HG02870 (cell line): ENCODE data around the gene ROBO1.
"Not testable (repeated sequence)": the region's sequence is repeated elsewhere in the genome, so short reads cannot be mapped to it uniquely, and the experiment has no call there.

ENCODE experiments used
- ATAC-seq: cut with Tn5 transposase; IDR thresholded peaks from one replicate; pipeline ENCODE4 v1.9.1; 2021; ENCODE audit warnings: mild to moderate bottlenecking, moderate library complexity; ENCODE audit not compliant: unreplicated experiment

ROBO1 gene

DNA sequence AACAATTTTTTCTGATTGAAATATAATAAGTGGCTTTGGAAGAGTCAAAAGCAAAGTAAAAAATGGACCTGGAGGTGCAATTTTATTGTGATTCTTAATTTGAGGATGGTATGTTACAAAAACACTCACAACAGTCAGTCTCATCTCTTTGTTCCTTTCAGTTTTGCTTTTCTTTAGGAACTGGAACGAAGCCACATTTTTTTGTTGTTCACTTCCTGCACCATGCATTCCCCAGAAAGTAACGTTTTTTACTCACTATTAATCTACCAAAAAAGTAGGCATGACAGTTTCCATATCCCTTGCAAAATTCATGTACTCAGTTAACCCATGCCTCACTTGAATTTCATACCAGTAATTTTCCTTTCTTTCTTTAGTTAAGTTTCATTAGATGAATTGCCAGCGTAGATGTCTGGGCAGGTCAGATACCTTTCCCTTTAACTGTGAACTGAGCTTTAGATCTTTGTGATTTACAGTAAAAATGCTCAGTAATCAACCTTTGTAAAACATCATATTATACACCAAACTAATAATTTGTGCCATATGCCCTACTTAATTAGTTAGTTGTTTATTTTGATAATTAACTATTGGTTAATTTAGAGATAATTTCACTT lies 384.3 kb downstream of the ROBO1 start:
- no peak for ATAC-seq

DNA sequence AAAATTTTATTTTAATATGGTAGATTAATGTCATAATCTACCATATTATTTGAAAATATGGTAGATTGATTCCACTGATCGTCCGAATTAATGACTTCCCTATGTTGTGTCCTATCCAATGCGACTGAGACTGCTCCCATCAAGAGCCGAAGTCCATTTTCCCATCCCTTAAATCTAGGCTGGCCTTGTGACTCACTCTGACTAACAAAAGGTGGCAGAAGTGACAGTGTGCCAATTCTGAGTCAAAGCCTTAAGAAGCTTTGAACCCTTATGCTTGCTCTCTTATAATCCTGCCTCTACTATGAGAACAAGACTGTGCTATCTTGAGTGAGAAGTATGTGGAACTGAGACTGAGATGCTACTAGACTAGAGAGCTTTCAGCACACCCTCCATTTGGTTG lies 387.2 kb downstream of the ROBO1 start:
- ATAC-seq: no peak

DNA sequence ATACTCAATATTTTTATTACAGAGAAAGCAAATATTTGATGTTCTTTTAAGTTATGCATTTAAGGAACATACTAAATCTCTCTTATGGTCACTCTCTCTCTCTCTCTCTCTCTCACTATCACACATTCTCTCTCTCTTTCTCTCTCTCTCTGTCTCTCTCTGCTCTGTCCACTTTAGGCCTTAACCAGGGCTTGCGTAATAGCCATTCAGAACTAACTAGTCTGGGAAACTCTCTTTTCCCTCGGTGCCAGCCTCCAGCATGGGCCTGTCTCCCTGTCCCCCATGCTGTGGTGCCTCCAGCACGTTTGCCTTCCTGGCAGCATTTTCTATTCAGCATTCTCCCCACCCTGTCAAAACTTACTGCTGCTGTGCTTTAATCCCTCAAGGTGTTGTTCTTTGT lies 389.7 kb downstream of the ROBO1 start:
- ATAC-seq: no peak

DNA sequence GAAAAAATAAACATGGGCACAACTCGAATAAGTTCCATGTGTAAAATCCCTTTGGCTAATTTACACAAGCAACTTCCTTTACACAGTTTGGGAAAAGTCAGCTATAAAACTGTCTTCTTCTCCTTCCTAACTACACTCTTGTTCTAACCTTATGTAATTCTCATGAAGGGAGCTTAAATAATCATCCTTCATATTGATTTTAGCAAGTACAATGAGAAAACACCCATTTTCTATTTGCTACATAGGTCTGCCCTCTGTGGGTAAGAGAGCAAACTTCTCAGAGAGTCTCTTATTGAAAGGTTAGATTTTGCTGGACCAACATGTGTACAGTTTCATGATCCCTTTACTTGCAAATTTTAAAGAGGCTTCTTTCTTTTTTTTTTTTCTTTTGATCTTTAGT lies 398.5 kb downstream of the ROBO1 start:
- ATAC-seq: no peak

DNA sequence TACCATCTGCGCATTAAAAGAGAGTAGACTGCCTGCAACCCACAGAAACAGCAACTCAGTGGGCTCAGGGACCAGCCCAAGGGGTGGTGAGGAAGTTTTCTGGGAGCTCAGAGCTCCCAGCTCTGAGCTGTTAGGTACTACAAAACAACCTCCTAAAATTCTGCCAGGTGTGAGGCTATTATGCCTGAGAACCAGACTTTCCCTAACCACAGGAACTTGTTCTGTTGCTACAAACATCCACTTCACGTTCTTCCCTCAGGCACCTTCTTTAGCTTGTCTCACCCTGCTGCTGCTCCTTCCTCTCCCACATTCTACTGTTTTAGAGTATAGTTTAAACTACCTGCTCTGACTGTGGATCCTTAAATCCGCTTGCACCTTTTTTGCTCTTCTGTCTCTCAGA lies 399.4 kb downstream of the ROBO1 start:
- ATAC-seq: no peak

DNA sequence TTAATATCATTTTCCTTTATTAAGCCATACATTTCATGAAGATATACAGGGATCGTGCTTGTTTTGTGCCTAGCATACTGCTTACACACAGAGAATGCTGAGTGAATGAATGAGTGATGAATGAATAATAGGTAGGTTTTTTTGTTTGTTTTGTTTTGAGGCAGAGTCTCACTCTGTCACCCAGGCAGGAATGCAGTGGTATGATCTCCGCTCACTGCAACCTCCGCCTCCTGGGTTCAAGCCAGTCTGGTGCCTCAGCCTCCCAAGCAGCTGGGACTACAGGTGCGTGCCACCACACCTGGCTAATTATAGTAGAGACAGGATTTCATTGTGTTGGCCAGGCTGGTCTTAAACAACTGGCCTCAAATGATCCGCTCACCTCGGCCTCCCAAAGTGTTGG lies 400.0 kb downstream of the ROBO1 start:
- ATAC-seq: no peak

DNA sequence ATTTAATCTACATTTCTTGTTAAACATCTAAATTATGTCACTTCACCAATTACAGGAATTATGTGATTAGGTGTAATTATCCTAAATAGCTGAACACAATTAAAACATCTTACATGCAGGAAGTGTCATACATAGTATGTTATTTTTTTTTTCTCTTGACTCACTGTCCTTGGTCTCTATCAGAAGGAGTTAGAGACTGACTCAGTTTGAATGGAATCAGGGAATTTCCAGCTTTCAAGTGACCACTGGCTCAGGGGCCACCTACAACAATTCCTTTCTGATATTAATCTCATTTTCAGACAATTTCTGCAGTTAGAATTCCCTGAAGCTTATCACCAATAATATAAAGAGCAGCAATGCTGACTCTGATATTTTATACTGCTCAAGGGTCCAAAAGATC lies 400.7 kb downstream of the ROBO1 start:
- no peak for ATAC-seq

DNA sequence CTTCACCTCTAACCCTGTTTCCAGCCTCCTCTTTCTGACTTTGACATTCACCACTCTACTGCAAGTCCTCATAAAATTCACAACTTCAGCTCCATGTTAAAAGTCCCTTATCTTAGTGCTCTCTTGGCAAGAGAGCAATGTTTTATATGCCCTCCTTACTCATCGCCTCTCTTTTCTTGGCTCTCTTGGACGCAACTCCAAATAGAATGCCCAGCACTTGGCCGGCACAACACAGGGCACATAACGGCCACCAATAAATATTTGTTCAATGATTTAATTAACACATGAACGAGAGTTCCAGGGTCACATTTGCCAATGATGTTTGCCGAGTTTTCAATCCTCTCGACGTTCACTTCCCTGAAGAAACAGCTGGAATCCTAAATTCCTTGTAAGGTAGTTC lies 401.4 kb downstream of the ROBO1 start:
- ATAC-seq: no peak

DNA sequence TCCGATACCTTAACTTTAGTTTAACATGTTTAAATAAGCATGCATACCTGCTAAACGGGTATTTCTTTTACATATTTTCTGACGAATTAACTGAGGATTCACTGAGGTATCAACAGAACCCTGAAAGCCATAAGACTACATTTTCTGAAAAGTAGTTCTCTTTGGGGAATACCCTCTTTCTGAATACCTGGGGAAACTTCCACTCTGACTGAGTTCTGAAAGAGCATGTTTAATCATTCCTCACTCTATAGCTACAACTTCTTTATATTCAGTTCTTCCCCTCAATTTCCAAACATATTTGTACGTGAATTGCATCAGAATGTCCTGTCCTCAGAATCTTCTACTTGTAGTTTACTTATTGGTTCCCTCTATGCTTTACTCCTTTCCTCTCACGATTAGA lies 403.0 kb downstream of the ROBO1 start:
- ATAC-seq: no peak

DNA sequence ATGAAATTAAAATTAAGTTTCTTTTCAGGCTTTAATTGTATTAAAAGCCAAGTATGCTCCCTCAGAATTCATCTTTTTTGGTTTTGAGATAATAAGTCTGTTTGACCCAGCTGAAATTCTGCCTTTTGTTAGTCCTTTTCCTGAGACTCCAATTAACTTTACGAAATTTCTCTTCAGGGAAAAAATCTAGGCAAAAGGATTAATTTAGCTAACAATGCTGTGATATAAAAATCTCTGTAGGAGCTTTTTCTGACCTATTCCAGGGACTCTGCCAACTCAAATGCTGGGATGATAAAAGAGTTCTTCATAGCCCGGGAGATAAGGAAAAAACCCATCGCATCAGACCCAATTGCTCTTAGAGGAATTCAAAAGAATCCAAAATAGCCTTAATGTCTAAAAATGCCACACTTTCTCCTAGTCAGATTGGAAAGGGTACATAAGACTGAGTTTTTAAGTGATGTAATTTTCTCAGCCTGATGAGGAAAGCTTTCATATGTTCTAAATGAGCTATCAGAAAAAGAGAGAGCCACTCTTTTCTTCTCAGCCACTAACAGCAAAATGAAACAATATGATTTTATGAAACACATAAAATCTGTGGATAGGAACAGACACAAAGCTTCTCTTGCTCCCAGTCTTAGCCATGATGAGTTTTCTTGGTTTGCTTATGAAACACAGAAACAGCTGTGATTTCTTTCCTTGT lies 405.1 kb downstream of the ROBO1 start:
- ATAC-seq: no peak

DNA sequence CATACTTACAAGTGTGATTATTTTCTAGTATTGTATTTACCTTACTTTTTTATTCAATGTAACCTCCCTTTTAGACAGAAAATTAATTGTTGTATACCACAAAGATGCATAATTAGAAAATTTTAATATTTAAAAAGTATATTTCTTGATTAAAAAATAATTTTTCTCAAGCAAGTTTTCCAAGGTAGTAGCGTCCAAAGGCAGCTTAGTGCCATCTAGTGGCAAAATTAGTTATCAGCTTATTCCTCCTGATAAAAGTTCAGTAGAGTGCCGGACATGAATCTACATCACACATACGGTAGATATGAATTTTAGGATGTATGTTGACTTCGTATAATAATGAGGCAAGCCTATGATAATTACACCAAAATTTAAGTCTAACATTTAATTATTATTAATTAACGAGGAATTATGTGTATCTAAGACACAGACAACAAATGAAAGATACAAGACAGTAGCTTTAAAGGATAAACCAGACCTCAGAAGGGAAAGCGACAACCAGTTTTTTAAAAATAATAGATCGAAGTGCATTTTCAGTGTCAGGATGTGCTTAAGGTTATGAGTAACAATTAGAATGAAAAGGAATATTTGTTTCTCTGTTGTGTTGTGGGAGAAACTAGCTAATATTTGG lies 405.9 kb downstream of the ROBO1 start:
- peak; percentile 89 for ATAC-seq

DNA sequence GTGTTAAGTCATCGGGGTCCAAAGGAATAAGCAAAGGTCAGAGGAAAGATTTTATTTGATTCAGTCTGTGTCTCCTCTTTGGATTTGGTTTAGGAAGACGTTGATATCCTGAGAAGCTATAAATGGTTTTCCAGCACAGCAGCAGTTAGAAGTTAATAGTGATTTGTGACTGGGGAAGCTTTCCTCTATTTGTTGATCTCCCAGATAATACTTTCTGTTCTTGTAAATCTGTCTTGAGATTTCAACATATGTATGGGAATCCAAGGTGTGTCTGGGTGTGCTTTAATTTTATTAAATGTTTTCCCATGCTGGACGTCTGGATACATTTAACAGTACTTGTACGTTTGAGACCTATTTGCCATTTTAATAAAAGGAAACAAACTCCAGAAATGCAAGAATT lies 409.5 kb downstream of the ROBO1 start:
- ATAC-seq: no peak

DNA sequence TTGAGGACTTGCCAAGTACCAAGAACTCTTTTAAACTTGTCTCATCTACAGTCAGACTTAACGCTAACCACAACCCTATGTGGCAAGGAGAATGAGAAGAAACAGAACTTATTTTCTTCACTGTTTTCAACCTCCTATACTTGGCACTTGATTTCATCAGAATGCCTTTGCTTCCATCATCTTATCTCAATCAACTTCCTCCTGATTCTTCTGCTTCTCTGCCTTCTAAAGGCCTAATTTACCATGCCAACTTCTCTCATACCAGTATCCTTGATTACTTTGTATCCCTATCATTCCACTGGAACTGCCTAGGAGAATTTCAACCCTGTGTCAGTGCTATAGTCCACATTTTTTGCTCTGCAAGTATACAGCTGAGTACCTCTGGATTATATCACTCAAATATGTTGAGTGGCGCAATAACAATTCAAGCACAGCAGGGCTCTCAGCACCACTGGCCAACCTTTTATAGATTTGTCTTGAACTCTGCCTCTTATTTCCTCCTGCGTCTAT lies 413.6 kb downstream of the ROBO1 start:
- ATAC-seq: no peak

DNA sequence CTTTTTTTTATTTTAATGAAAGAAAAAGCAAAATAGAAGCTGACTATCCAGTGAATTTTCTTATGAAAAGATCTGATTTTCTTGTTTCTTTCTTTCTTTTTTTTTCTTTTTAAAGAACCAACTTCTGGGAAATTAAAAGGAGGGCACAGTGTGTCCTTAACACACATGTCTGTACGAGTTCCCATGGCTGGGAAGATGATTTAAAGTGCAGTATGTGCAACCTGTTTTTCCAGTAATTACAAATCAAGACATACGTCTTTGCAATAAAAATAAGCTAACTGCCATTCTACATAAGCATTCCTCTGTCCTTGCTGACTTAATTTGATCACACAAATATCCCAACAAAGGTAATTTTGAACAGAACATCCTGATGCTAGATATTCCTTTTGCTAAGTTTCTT lies 416.1 kb downstream of the ROBO1 start:
- no peak for ATAC-seq

DNA sequence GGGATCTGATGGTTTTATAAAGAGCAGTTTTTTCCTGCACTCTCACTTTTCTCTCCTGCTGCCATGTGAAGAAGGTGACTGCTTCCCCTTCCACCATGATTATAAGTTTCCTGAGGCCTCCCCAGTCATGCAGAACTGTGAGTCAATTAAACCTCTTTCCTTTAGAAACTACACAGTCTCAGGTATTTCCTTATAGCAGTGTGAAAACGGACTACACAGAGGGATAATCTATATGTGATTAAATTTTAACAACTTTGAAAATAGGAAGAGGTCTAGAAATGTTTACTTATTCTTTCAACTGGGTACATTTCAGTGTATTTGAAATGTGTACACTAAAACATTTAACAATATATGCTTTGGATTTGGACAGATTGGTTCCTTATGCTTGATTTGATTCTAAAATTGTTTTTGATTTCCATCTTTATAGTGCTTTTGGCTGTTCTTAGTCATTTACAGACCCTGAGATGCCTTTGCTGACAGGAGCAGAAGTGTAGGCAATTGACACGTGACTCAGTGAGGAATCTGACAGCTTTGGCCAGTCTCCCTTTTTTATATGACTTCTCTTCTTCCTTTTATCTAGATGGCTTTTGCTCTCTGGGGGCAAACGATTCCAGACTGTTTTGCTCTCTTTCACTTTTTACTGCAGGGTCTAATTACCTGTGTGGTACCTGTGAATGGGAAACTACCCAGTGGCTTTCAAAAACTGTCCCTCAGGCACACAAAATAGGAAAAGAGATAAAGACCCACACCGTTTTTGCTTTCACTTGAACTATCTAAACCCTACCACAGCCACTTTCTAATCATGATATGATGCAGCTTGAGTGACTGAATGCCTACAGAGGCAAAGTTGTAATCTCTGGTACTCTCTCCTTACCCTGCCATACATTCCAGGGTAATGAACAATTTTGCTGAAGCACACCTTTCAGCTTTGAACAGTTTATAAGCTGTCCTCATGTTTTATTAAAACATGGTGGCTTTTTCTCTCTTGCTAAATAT lies 422.6 kb downstream of the ROBO1 start:
- no peak for ATAC-seq

DNA sequence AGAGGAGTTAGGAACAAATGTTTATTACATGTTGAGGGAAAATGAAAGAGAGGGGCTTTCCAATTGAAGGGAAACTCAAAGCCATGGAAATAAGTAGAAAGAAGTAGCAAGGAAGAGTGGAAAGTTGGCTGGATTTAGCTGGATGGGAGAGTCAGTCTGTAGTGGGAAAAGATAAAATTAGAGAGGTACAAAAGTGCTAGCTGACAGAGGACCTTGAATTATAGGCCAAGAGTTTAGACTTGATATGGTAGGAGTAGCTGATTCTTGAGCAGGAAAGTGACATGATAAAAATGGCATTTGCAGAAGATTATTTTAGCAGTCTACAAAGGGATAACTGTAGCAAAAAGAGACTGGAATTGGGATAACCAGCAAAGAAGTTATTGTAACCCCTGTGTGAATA lies 425.8 kb downstream of the ROBO1 start:
- ATAC-seq: no peak

DNA sequence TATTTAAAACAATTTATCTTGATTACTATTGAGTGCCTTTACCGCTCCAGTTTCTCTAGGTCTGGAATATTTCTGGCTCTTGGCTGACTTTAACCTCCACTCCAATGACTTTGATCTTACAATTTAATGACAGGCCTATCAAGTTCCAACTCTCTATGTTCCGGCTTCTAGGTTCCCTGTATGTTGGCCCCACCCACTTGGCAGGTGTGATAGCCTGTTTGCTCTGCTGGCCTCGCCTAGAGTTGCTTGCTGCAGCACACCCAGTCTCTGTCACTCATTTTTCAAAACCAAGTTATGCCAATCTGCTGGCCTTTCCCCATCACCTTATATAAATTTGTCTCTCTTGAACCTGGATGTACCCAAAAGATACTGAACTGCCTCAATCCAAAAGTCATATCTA lies 428.0 kb downstream of the ROBO1 start:
- ATAC-seq: no peak

DNA sequence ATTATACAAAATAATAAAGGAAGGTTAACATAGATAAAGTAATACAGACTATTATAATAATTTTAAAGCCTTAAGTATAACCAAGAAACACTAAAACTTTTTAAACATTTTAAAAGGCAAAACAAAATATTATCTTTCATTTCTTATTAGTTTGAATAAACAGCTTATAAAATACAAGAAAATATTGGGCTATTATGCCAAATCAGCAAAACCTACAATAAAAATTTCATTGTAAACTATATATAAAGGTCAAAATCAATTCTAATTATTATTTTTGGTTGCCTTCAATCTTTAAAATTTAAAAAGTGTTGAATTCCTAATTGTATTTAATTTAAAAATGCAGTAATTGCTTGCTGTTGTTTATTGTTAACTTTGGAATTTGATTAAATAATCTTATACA lies 430.0 kb downstream of the ROBO1 start:
- ATAC-seq: no peak

DNA sequence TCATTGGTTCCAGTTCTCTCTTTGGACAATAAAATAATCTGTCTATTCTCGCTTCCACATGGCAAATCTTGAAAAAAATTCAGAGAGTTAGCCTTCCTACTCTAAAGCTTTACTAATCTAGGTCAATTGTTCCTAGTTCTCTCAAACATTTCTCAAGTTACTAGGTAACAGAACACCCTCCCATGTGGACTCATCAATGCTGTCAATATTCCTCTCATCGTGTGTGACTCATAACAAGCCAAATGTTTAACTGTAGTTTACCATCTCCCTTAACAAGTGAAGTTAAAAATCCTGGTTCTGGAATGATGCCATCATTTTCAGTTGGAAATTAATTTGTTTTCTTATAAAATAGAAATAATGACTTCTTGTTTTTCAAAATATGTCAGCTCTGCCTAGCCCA lies 438.6 kb downstream of the ROBO1 start:
- ATAC-seq: no peak

DNA sequence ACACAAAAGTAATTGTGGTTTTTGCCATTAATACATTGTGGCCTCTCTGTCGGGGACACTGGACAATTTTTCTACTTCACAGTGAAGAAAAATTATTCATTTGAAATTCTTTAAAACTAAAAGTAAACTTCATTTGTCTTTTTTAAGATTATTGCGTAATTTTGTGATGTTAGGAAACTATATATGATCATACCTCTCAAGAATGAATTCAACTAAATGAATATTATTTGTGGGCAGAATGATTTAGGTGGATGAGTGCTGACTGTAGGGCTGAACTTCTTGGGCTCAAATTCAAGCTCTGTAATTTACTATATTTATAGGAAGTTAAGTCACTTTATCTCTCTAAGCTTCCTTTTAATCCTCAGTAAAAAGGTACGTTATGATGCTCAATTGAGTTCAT lies 441.2 kb downstream of the ROBO1 start:
- no peak for ATAC-seq

DNA sequence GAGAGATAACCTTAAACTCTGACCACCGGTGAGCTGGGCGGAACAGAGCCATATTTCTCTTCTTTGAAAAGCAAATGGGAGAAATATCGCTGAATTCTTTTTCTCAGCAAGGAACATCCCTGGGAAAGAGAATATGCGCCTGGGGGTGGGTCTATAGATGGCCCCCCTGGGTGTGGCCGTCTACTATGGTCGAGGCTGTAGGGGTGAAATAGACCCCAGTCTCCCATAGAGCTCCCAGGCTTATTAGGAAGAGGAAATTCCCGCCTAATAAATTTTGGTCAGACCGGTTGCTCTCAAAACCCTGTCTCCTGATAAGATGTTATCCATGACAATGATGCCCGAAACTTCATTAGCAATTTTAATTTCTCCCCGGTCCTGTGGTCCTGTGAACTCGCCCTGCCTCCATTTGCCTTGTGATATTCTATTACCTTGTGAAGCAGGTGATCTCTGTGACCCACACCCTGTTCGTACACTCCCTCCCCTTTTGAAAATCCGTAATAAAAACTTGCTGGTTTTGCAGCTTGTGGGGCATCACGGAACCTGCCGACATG lies 441.9 kb downstream of the ROBO1 start:
- not testable (repeated sequence) for ATAC-seq
